IMR-90 (cell line): ENCODE results near the gene BNIP5. TPM values are rescaled to one million over a fixed set of nuclear protein-coding genes. Genes with fewer than 3 reads are reported as not detected.
A peak's percentile ranks its signal among the peaks of the same experiment; 100 is the strongest.

ENCODE experiments used
- ATAC-seq: fragments of 200-7000 bp; cut with Tn5 transposase; 2 replicates; pipeline ENCODE4 v1.9.1; 2020; ENCODE audit warnings: low read depth, mild to moderate bottlenecking, moderate library complexity
- BruUV-seq: library from RNA; stranded (reverse); fragments of 400-500 nt; replicated peaks from 2 replicates; lab custom pipeline; 2021; lab: Mats Ljungman, UMichigan
- CTCF ChIA-PET: fragments of 300-600 bp; formaldehyde crosslinking; extraction: SDS; loops from one replicate; lab custom pipeline; 2021; ENCODE audit warnings: antibody characterized with exemption; lab: Yijun Ruan, JAX
- POLR2A ChIA-PET: fragments of 300-600 bp; sonication (Branson Sonifier 250); formaldehyde crosslinking; loops from one replicate; lab custom pipeline; 2022; ENCODE audit warnings: antibody characterized with exemption; ENCODE audit not compliant: unreplicated experiment; lab: Charles Lee
- DNase-seq: peaks from one replicate; pipeline ENCODE4 v3.0.0; 2013
- H2AFZ ChIP-seq: replicated peaks from 2 replicates; pipeline ENCODE3; 2013; ENCODE audit warnings: low read length, mild to moderate bottlenecking; ENCODE audit not compliant: poor library complexity
- H2AK5ac ChIP-seq: 2 replicates; pipeline ENCODE4 v1.6.1; 2013; ENCODE audit warnings: low read depth, low read length, inconsistent platforms
- H2AK9ac ChIP-seq: replicated peaks from 2 replicates; pipeline ENCODE3; 2013; ENCODE audit warnings: mild to moderate bottlenecking, low read depth, low read length, moderate library complexity; ENCODE audit not compliant: poor library complexity
- H2BK120ac ChIP-seq: 2 replicates; pipeline ENCODE4 v1.6.1; 2013; ENCODE audit warnings: low read depth, low read length, inconsistent platforms
- H2BK15ac ChIP-seq: 3 replicates; pipeline ENCODE4 v1.6.1; 2013; ENCODE audit warnings: low read depth, low read length, inconsistent platforms
- H2BK20ac ChIP-seq: 2 replicates; pipeline ENCODE4 v1.6.1; 2013; ENCODE audit warnings: low read depth, mild to moderate bottlenecking, inconsistent platforms, low read length, moderate library complexity
- H2BK5ac ChIP-seq: 2 replicates; pipeline ENCODE4 v1.6.1; 2013; ENCODE audit warnings: mild to moderate bottlenecking, low read depth, low read length, inconsistent platforms; ENCODE audit not compliant: poor library complexity, severe bottlenecking
- H3K14ac ChIP-seq: replicated peaks from 2 replicates; pipeline ENCODE4 v1.6.1; 2013; ENCODE audit warnings: low read depth, low read length, inconsistent platforms
- H3K18ac ChIP-seq: 2 replicates; pipeline ENCODE4 v1.6.1; 2013; ENCODE audit warnings: low read depth, low read length, control low read depth
- H3K23ac ChIP-seq: 2 replicates; pipeline ENCODE4 v1.6.1; 2013; ENCODE audit warnings: low read depth, low read length, inconsistent platforms
- H3K27ac ChIP-seq: 2 replicates; pipeline ENCODE4 v1.5.1; 2013; ENCODE audit warnings: mild to moderate bottlenecking, control low read depth, low read length; ENCODE audit not compliant: insufficient read depth
- H3K27me3 ChIP-seq: 2 replicates; pipeline ENCODE4 v1.6.1; 2013; ENCODE audit warnings: low read length; ENCODE audit not compliant: control insufficient read depth, insufficient read depth
- H3K36me3 ChIP-seq: 2 replicates; pipeline ENCODE4 v1.6.1; 2013; ENCODE audit warnings: low read length, mixed read lengths; ENCODE audit not compliant: control insufficient read depth, insufficient read depth
- H3K4ac ChIP-seq: 2 replicates; pipeline ENCODE4 v1.6.1; 2013; ENCODE audit warnings: low read depth, low read length, inconsistent platforms
- H3K4me1 ChIP-seq: 2 replicates; pipeline ENCODE4 v1.6.1; 2013; ENCODE audit warnings: low read length, mixed read lengths; ENCODE audit not compliant: control insufficient read depth, insufficient read depth
- H3K4me2 ChIP-seq: 2 replicates; pipeline ENCODE4 v1.6.1; 2013; ENCODE audit warnings: low read depth, mild to moderate bottlenecking, control low read depth, low read length, moderate library complexity
- H3K4me3 ChIP-seq: 2 replicates; pipeline ENCODE4 v1.5.1; 2013; ENCODE audit warnings: low read depth, mild to moderate bottlenecking, control low read depth, low read length, moderate library complexity; ENCODE audit not compliant: insufficient read depth
- H3K56ac ChIP-seq: 2 replicates; pipeline ENCODE4 v1.6.1; 2013; ENCODE audit warnings: low read length, inconsistent platforms; ENCODE audit not compliant: insufficient read depth; ENCODE audit errors: extremely low read depth
- H3K79me1 ChIP-seq, 2 experiments: 2 replicates each; pipeline ENCODE4 v1.6.1; 2013; ENCODE audit warnings: low read length in 2 of 2, inconsistent platforms in 1 of 2, low read depth in 1 of 2
- H3K9ac ChIP-seq: 2 replicates; pipeline ENCODE4 v1.6.1; 2013; ENCODE audit warnings: low read depth, low read length, control low read depth
- H3K9me1 ChIP-seq: 2 replicates; pipeline ENCODE4 v1.6.1; 2013; ENCODE audit warnings: low read length, inconsistent platforms; ENCODE audit not compliant: insufficient read depth
- H3K9me3 ChIP-seq: 2 replicates; pipeline ENCODE4 v1.6.1; 2013; ENCODE audit warnings: low read length; ENCODE audit not compliant: control insufficient read depth, insufficient read depth
- H4K20me1 ChIP-seq: 2 replicates; pipeline ENCODE4 v1.6.1; 2013; ENCODE audit warnings: low read length, inconsistent platforms; ENCODE audit not compliant: insufficient read depth
- H4K5ac ChIP-seq: 2 replicates; pipeline ENCODE4 v1.6.1; 2013; ENCODE audit warnings: mild to moderate bottlenecking, low read depth, low read length, control low read depth
- H4K8ac ChIP-seq, 2 experiments: 2 replicates each; pipeline ENCODE4 v1.6.1; 2013; ENCODE audit warnings: low read depth in 2 of 2, low read length in 2 of 2, control low read depth in 1 of 2, inconsistent platforms in 1 of 2
- H4K91ac ChIP-seq: 2 replicates; pipeline ENCODE4 v1.6.1; 2013; ENCODE audit warnings: low read depth, low read length, inconsistent platforms; ENCODE audit not compliant: insufficient read depth
- CEBPB ChIP-seq: IDR thresholded peaks from 2 replicates; pipeline ENCODE4 v1.6.1; 2012; ENCODE audit warnings: low read depth, low read length, improper control_type of control experiment
- FOS ChIP-seq: fragments of 150-350 bp; IDR thresholded peaks from 2 replicates; pipeline ENCODE4 v1.6.1; 2016; ENCODE audit warnings: low read depth, low read length
- whole genome bisulfite sequencing, 2 experiments: methylation state at CpG; one replicate each; pipeline versions ENCODE4 v1.1.5 to v1.1.7; 2013; ENCODE audit warnings: missing lambda C conversion rate in 2 of 2; ENCODE audit not compliant: insufficient read length in 1 of 2; ENCODE audit errors: extremely low coverage in 2 of 2; 5-methylcytosine and 5-hydroxymethylcytosine counted together
- dilution Hi-C: fragments of 300-500 bp; cut with HindIII; formaldehyde crosslinking; loops from one replicate; pipeline ENCODE4 v1.14.3; 2018; ENCODE audit warnings: low sequenced_read_pairs; ENCODE audit not compliant: unreplicated experiment
- in situ Hi-C: fragments of 300-500 bp; cut with MboI; formaldehyde crosslinking; loops from 3 replicates; pipeline ENCODE4 v1.14.3; 2019; ENCODE audit warnings: low sequenced_read_pairs, inconsistent platforms, mixed read lengths
- intact Hi-C: fragments of 100-400 bp; cut with micrococcal nuclease; formaldehyde crosslinking; loops from 2 replicates; pipeline ENCODE4 v1.10.0; 2022
- polyA plus RNA-seq, 3 experiments: library from polyadenylated mRNA; depleted of rRNA; stranded (reverse); fragments of >200 nt; gene quantifications; 2 replicates each; pipeline ENCODE4 v1.2.3, GENCODE V29; 2012; ENCODE audit warnings: low replicate concordance in 1 of 3
- total RNA-seq: library from RNA; depleted of rRNA; stranded (reverse); fragments of >200 nt; gene quantifications from 2 replicates; pipeline ENCODE4 v1.2.3, GENCODE V29; 2012

Gene BNIP5
- total and polyA plus RNA-seq, 2 of the 4 experiments (the other 2 are of a cell fraction), result not detected

GRCh38 chr6:36362551-36363370 lies 26.1 kb upstream of the BNIP5 start:
- BruUV-seq, result no TSS peak

More at GRCh38 chr6:36362551-36363370, 26.1 kb upstream of the BNIP5 start:
- no peak for TF ChIP-seq FOS
- peak; percentile 74 for TF ChIP-seq CEBPB
- Histone ChIP-seq H2AK5ac (no peak overlapping the region), H3K18ac (no peak overlapping the region), H2BK20ac (no peak overlapping the region), H2AFZ (no peak overlapping the region), H3K4me1 (peaks cover 7% of the 10 kb centered on the region), H3K27me3 (peaks cover 5% of the 10 kb centered on the region), H3K23ac (no peak overlapping the region), H2BK120ac (no peak overlapping the region), H3K14ac (no peak overlapping the region), H3K56ac (no peak overlapping the region), H2BK5ac (no peak overlapping the region), H3K4ac (no peak overlapping the region), H3K79me1 (no peaks in the 10 kb centered on the region), H4K20me1 (no peaks in the 10 kb centered on the region), H3K27ac (no peak overlapping the region), H4K91ac (no peak overlapping the region), H4K5ac (no peak overlapping the region), H3K4me3 (no peak overlapping the region), H3K36me3 (no peaks in the 10 kb centered on the region), H2BK15ac (no peak overlapping the region), H3K4me2 (no peak overlapping the region), H2AK9ac (no peak overlapping the region), H4K8ac (no peak overlapping the region), H3K9me3 (no peaks in the 10 kb centered on the region), H3K9ac (no peak overlapping the region), H3K9me1 (no peaks in the 10 kb centered on the region)
- ChIA-PET CTCF (no interaction called here), POLR2A (no interaction called here)
- WGBS, 2 experiments, result no CpG with 5 or more reads among the region's 25 CpGs
- intact Hi-C loops, result no loop called here
- ATAC-seq (no peak), DNase-seq (no peak)
- in situ Hi-C loops, result no loop called here
- dilution Hi-C loops, result no loop called here
